ENCODE data around the gene DDX51. TPM values are rescaled to one million over a fixed set of nuclear protein-coding genes. Genes with fewer than 3 reads are reported as not detected.

The DDX51 gene
- polyA plus RNA-seq, 1 experiment = 8.2 TPM

- Histone ChIP-seq H3K4me3 (ENCODE audit: low read depth, low read length) (no peak overlapping the region), H3K36me3 (ENCODE audit: control insufficient read depth, insufficient read depth, low read length) (peaks cover 33% of the 10 kb centered on the region), H3K27me3 (ENCODE audit: control insufficient read depth, insufficient read depth, low read length) (no peaks in the 10 kb centered on the region)
- ChIA-PET CTCF (interaction anchor here (0.6 to 1.7 kb wide), 2 partner anchors 13 to 18 kb away, joined by 4 to 7 read pairs; no protein-coding TSS in a partner anchor), POLR2A (no interaction called here)
- TF ChIP-seq CTCF (IDR thresholded peaks at IDR 0.05; ENCODE audit: insufficient read depth, low read depth, low read length) = no peak
- no peak for DNase-seq (ENCODE audit: low read depth)
These were observed 2.9 kb downstream of the DDX51 start for GRCh38 chr12:132140918-132141841.

GRCh38 chr12:132140501-132140900 is 3.6 kb downstream of the DDX51 start:
- Histone ChIP-seq H3K36me3 (ENCODE audit: control insufficient read depth, insufficient read depth, low read length) (peaks cover 33% of the 10 kb centered on the region), H3K27me3 (ENCODE audit: control insufficient read depth, insufficient read depth, low read length) (no peaks in the 10 kb centered on the region), H3K4me3 (ENCODE audit: low read depth, low read length) (no peak overlapping the region)
- CTCF ChIA-PET = interaction anchor here (1.7 kb wide), 1 partner anchor 13 kb away, joined by 4 read pairs; no protein-coding TSS in a partner anchor
- no peak for TF ChIP-seq CTCF (IDR thresholded peaks at IDR 0.05; ENCODE audit: insufficient read depth, low read depth, low read length)
- POLR2A ChIA-PET = no interaction called here
- DNase-seq (ENCODE audit: low read depth) = no peak

DNA sequence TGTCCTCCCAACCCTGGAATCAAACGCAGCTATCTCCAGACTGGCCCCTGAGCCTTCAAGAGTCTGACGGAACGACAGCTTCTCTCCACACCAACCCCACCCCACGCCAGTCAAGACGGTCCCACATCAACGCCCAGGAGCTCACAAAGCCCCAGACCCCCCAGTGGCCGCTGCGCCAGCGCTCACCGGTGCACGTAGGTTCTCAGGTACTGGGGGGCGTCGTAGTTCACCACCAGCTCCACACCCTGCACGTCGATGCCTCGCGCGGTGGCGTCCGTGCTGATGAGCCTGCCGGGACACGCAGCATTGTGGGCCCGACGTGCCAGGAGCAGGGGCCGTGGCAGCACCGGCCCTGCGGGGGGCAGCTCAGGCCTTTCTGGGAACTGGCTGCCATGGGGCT is 4.2 kb downstream of the DDX51 start:
- POLR2A ChIA-PET = no interaction called here
- no peak for TF ChIP-seq CTCF (IDR thresholded peaks at IDR 0.05; ENCODE audit: insufficient read depth, low read depth, low read length)
- no peak overlapping the region for H3K4me3 ChIP-seq (ENCODE audit: low read depth, low read length)
- no peaks in the 10 kb centered on the region for H3K27me3 ChIP-seq (ENCODE audit: control insufficient read depth, insufficient read depth, low read length)
- peaks cover 33% of the 10 kb centered on the region for H3K36me3 ChIP-seq (ENCODE audit: control insufficient read depth, insufficient read depth, low read length)
- no peak for DNase-seq (ENCODE audit: low read depth)
- CTCF ChIA-PET = interaction anchor here (0.8 kb wide), 1 partner anchor 499 kb away, joined by 3 read pairs; no protein-coding TSS in a partner anchor

DNA sequence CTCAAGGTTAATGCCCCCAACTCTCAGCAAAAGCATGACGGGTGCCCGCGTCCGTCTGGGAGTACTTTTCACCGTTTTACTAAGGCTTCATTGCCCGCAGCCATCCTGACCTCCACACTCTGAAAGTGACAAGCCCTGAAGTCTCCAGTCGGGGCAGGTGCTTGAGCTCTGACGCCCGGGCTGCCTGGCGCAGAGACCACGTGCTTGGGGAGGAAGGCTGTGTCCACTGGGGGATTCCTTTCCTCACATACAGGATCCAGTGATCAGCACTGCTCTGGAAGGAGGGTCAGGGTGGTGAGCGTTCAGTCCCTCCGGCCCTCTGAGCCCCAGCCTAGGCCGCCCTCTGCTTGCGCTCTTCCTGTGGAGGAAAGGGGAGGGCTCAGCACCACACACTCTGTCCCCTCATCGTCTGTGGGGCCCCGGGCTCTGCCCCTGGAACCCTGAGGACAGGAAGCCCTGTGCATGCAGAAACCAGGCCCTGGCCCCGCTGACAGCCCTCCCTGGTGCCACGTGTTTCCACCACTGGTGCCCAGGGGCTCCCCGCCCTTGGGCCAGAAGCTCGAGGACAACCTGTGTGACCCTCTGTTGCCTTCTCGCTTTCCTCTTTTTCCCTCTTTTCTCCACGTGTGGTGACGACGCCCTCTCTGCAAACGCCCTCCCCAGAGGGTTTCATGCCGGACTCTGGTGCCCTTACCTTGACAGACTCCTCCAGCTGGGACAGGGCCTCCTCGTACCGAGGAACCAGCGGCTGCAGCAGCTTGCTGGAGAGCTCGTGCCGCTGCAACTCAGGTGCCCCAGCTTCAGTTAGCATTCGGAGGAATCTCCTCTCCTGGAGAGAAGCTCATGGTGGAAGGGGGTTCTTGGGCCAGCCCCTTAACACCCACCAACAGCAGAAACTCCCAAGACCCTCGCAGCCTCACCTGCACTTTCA is 4.9 kb downstream of the DDX51 start:
- Histone ChIP-seq H3K36me3 (ENCODE audit: control insufficient read depth, insufficient read depth, low read length) (peaks cover 33% of the 10 kb centered on the region), H3K27me3 (ENCODE audit: control insufficient read depth, insufficient read depth, low read length) (no peaks in the 10 kb centered on the region), H3K4me3 (ENCODE audit: low read depth, low read length) (no peak overlapping the region)
- no peak for TF ChIP-seq CTCF (IDR thresholded peaks at IDR 0.05; ENCODE audit: insufficient read depth, low read depth, low read length)
- no peak for DNase-seq (ENCODE audit: low read depth)
- ChIA-PET CTCF (interaction anchor here (0.8 to 1.4 kb wide), 3 partner anchors 15 to 500 kb away, joined by 3 to 4 read pairs (median 3); no protein-coding TSS in a partner anchor), POLR2A (no interaction called here)
